ENCODE measurements around the gene IGF2BP2. TPM values are rescaled to one million over a fixed set of nuclear protein-coding genes. Genes with fewer than 3 reads are reported as not detected.

The IGF2BP2 gene
- total RNA-seq, 1 experiment from 2014 or later: 133 TPM

- POLR2A ChIA-PET: interaction anchor here (0.9 kb wide), 1 partner anchor 10 kb away, joined by 3 read pairs; no protein-coding TSS in a partner anchor
- CTCF ChIA-PET: interaction anchor here (0.8 to 2.4 kb wide), 4 partner anchors 29 to 459 kb away, joined by 3 to 17 read pairs (median 8); no protein-coding TSS in a partner anchor
- Mint-ChIP-seq H3K4me1 (peaks cover 57% of the 10 kb centered on the region), H3K27ac (peak overlapping the region; percentile 5; the same call in 1 of the 2 replicates), H3K4me3 (no peak overlapping the region), H3K9me3 (no peaks in the 10 kb centered on the region), H3K27me3 (ENCODE audit: low read depth) (no peaks in the 10 kb centered on the region), H3K36me3 (no peaks in the 10 kb centered on the region)
- ATAC-seq: peak; percentile 83
- DNase-seq (ENCODE audit: low spot score): no peak
- TF ChIP-seq MXD4 (CRISPR knock-in tag; IDR thresholded peaks at IDR 0.05; ENCODE audit: borderline replicate concordance) (no peak), ELF4 (CRISPR knock-in tag; IDR thresholded peaks at IDR 0.05; ENCODE audit: low read depth) (no peak), ZNF512 (CRISPR knock-in tag; IDR thresholded peaks at IDR 0.05; ENCODE audit: borderline replicate concordance) (no peak), GTF2I (CRISPR knock-in tag; conservative IDR thresholded peaks at IDR 0.05) (no peak), ERG (CRISPR knock-in tag; IDR thresholded peaks at IDR 0.05) (no peak), ZNF423 (CRISPR knock-in tag; IDR thresholded peaks at IDR 0.05) (no peak), FOXP1 (CRISPR knock-in tag; IDR thresholded peaks at IDR 0.05; ENCODE audit: borderline replicate concordance) (no peak), ZNF219 (CRISPR knock-in tag; IDR thresholded peaks at IDR 0.05; ENCODE audit: borderline replicate concordance) (no peak), GRHL2 (CRISPR knock-in tag; IDR thresholded peaks at IDR 0.05; ENCODE audit: insufficient replicate concordance, severe bottlenecking) (no peak), NR2C2 (CRISPR knock-in tag; IDR thresholded peaks at IDR 0.05) (no peak), CREM (CRISPR knock-in tag; IDR thresholded peaks at IDR 0.05) (no peak)
- TF ChIP-seq, protein P1, sequence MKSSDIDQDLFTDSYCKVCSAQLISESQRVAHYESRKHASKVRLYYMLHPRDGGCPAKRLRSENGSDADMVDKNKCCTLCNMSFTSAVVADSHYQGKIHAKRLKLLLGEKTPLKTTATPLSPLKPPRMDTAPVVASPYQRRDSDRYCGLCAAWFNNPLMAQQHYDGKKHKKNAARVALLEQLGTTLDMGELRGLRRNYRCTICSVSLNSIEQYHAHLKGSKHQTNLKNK (CRISPR knock-in tag; IDR thresholded peaks at IDR 0.05): no peak
- TF ChIP-seq, protein P2, sequence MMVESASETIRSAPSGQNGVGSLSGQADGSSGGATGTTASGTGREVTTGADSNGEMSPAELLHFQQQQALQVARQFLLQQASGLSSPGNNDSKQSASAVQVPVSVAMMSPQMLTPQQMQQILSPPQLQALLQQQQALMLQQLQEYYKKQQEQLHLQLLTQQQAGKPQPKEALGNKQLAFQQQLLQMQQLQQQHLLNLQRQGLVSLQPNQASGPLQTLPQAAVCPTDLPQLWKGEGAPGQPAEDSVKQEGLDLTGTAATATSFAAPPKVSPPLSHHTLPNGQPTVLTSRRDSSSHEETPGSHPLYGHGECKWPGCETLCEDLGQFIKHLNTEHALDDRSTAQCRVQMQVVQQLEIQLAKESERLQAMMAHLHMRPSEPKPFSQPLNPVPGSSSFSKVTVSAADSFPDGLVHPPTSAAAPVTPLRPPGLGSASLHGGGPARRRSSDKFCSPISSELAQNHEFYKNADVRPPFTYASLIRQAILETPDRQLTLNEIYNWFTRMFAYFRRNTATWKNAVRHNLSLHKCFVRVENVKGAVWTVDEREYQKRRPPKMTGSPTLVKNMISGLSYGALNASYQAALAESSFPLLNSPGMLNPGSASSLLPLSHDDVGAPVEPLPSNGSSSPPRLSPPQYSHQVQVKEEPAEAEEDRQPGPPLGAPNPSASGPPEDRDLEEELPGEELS (CRISPR knock-in tag; IDR thresholded peaks at IDR 0.05): no peak
- TF ChIP-seq, protein P3, sequence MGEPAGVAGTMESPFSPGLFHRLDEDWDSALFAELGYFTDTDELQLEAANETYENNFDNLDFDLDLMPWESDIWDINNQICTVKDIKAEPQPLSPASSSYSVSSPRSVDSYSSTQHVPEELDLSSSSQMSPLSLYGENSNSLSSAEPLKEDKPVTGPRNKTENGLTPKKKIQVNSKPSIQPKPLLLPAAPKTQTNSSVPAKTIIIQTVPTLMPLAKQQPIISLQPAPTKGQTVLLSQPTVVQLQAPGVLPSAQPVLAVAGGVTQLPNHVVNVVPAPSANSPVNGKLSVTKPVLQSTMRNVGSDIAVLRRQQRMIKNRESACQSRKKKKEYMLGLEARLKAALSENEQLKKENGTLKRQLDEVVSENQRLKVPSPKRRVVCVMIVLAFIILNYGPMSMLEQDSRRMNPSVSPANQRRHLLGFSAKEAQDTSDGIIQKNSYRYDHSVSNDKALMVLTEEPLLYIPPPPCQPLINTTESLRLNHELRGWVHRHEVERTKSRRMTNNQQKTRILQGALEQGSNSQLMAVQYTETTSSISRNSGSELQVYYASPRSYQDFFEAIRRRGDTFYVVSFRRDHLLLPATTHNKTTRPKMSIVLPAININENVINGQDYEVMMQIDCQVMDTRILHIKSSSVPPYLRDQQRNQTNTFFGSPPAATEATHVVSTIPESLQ (CRISPR knock-in tag; IDR thresholded peaks at IDR 0.05): no peak
- TF ChIP-seq, protein P4, sequence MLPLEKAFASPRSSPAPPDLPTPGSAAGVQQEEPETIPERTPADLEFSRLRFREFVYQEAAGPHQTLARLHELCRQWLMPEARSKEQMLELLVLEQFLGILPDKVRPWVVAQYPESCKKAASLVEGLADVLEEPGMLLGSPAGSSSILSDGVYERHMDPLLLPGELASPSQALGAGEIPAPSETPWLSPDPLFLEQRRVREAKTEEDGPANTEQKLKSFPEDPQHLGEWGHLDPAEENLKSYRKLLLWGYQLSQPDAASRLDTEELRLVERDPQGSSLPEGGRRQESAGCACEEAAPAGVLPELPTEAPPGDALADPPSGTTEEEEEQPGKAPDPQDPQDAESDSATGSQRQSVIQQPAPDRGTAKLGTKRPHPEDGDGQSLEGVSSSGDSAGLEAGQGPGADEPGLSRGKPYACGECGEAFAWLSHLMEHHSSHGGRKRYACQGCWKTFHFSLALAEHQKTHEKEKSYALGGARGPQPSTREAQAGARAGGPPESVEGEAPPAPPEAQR (CRISPR knock-in tag; IDR thresholded peaks at IDR 0.05): no peak
Measured at GRCh38 chr3:185739264-185739701, 85.6 kb downstream of the IGF2BP2 start.

Data from WTC11 (cell line).